IMR-90 (cell line): Measurements from ENCODE around the gene PRDM2. TPM values are rescaled to one million over a fixed set of nuclear protein-coding genes. Genes with fewer than 3 reads are reported as not detected.

Experiments
- ATAC-seq: fragments of 200-7000 bp; cut with Tn5 transposase; 2 replicates; pipeline ENCODE4 v1.9.1; 2020; ENCODE audit warnings: low read depth, mild to moderate bottlenecking, moderate library complexity
- BruUV-seq: library from RNA; stranded (reverse); fragments of 400-500 nt; replicated peaks from 2 replicates; lab custom pipeline; 2021; lab: Mats Ljungman, UMichigan
- CTCF ChIA-PET: fragments of 300-600 bp; formaldehyde crosslinking; extraction: SDS; loops from one replicate; lab custom pipeline; 2021; ENCODE audit warnings: antibody characterized with exemption; lab: Yijun Ruan, JAX
- POLR2A ChIA-PET: fragments of 300-600 bp; sonication (Branson Sonifier 250); formaldehyde crosslinking; loops from one replicate; lab custom pipeline; 2022; ENCODE audit warnings: antibody characterized with exemption; ENCODE audit not compliant: unreplicated experiment; lab: Charles Lee
- DNase-seq: peaks from one replicate; pipeline ENCODE4 v3.0.0; 2013
- H2AFZ ChIP-seq: replicated peaks from 2 replicates; pipeline ENCODE3; 2013; ENCODE audit warnings: low read length, mild to moderate bottlenecking; ENCODE audit not compliant: poor library complexity
- H2AK5ac ChIP-seq: 2 replicates; pipeline ENCODE4 v1.6.1; 2013; ENCODE audit warnings: low read depth, low read length, inconsistent platforms
- H2AK9ac ChIP-seq: replicated peaks from 2 replicates; pipeline ENCODE3; 2013; ENCODE audit warnings: mild to moderate bottlenecking, low read depth, low read length, moderate library complexity; ENCODE audit not compliant: poor library complexity
- H2BK120ac ChIP-seq: 2 replicates; pipeline ENCODE4 v1.6.1; 2013; ENCODE audit warnings: low read depth, low read length, inconsistent platforms
- H2BK15ac ChIP-seq: 3 replicates; pipeline ENCODE4 v1.6.1; 2013; ENCODE audit warnings: low read depth, low read length, inconsistent platforms
- H2BK20ac ChIP-seq: 2 replicates; pipeline ENCODE4 v1.6.1; 2013; ENCODE audit warnings: low read depth, mild to moderate bottlenecking, inconsistent platforms, low read length, moderate library complexity
- H2BK5ac ChIP-seq: 2 replicates; pipeline ENCODE4 v1.6.1; 2013; ENCODE audit warnings: mild to moderate bottlenecking, low read depth, low read length, inconsistent platforms; ENCODE audit not compliant: poor library complexity, severe bottlenecking
- H3K14ac ChIP-seq: replicated peaks from 2 replicates; pipeline ENCODE4 v1.6.1; 2013; ENCODE audit warnings: low read depth, low read length, inconsistent platforms
- H3K18ac ChIP-seq: 2 replicates; pipeline ENCODE4 v1.6.1; 2013; ENCODE audit warnings: low read depth, low read length, control low read depth
- H3K23ac ChIP-seq: 2 replicates; pipeline ENCODE4 v1.6.1; 2013; ENCODE audit warnings: low read depth, low read length, inconsistent platforms
- H3K27ac ChIP-seq: 2 replicates; pipeline ENCODE4 v1.5.1; 2013; ENCODE audit warnings: mild to moderate bottlenecking, control low read depth, low read length; ENCODE audit not compliant: insufficient read depth
- H3K27me3 ChIP-seq: 2 replicates; pipeline ENCODE4 v1.6.1; 2013; ENCODE audit warnings: low read length; ENCODE audit not compliant: control insufficient read depth, insufficient read depth
- H3K36me3 ChIP-seq: 2 replicates; pipeline ENCODE4 v1.6.1; 2013; ENCODE audit warnings: low read length, mixed read lengths; ENCODE audit not compliant: control insufficient read depth, insufficient read depth
- H3K4ac ChIP-seq: 2 replicates; pipeline ENCODE4 v1.6.1; 2013; ENCODE audit warnings: low read depth, low read length, inconsistent platforms
- H3K4me1 ChIP-seq: 2 replicates; pipeline ENCODE4 v1.6.1; 2013; ENCODE audit warnings: low read length, mixed read lengths; ENCODE audit not compliant: control insufficient read depth, insufficient read depth
- H3K4me2 ChIP-seq: 2 replicates; pipeline ENCODE4 v1.6.1; 2013; ENCODE audit warnings: low read depth, mild to moderate bottlenecking, control low read depth, low read length, moderate library complexity
- H3K4me3 ChIP-seq: 2 replicates; pipeline ENCODE4 v1.5.1; 2013; ENCODE audit warnings: low read depth, mild to moderate bottlenecking, control low read depth, low read length, moderate library complexity; ENCODE audit not compliant: insufficient read depth
- H3K56ac ChIP-seq: 2 replicates; pipeline ENCODE4 v1.6.1; 2013; ENCODE audit warnings: low read length, inconsistent platforms; ENCODE audit not compliant: insufficient read depth; ENCODE audit errors: extremely low read depth
- H3K79me1 ChIP-seq, 2 experiments: 2 replicates each; pipeline ENCODE4 v1.6.1; 2013; ENCODE audit warnings: low read length in 2 of 2, inconsistent platforms in 1 of 2, low read depth in 1 of 2
- H3K9ac ChIP-seq: 2 replicates; pipeline ENCODE4 v1.6.1; 2013; ENCODE audit warnings: low read depth, low read length, control low read depth
- H3K9me1 ChIP-seq: 2 replicates; pipeline ENCODE4 v1.6.1; 2013; ENCODE audit warnings: low read length, inconsistent platforms; ENCODE audit not compliant: insufficient read depth
- H3K9me3 ChIP-seq: 2 replicates; pipeline ENCODE4 v1.6.1; 2013; ENCODE audit warnings: low read length; ENCODE audit not compliant: control insufficient read depth, insufficient read depth
- H4K20me1 ChIP-seq: 2 replicates; pipeline ENCODE4 v1.6.1; 2013; ENCODE audit warnings: low read length, inconsistent platforms; ENCODE audit not compliant: insufficient read depth
- H4K5ac ChIP-seq: 2 replicates; pipeline ENCODE4 v1.6.1; 2013; ENCODE audit warnings: mild to moderate bottlenecking, low read depth, low read length, control low read depth
- H4K8ac ChIP-seq, 2 experiments: 2 replicates each; pipeline ENCODE4 v1.6.1; 2013; ENCODE audit warnings: low read depth in 2 of 2, low read length in 2 of 2, control low read depth in 1 of 2, inconsistent platforms in 1 of 2
- H4K91ac ChIP-seq: 2 replicates; pipeline ENCODE4 v1.6.1; 2013; ENCODE audit warnings: low read depth, low read length, inconsistent platforms; ENCODE audit not compliant: insufficient read depth
- BHLHE40 ChIP-seq: fragments of 150-350 bp; IDR thresholded peaks from 2 replicates; pipeline ENCODE4 v1.6.1; 2016; ENCODE audit warnings: mild to moderate bottlenecking, low read depth, low read length
- CEBPB ChIP-seq: IDR thresholded peaks from 2 replicates; pipeline ENCODE4 v1.6.1; 2012; ENCODE audit warnings: low read depth, low read length, improper control_type of control experiment
- CHD1 ChIP-seq: IDR thresholded peaks from 2 replicates; pipeline ENCODE4 v1.6.1; 2012; ENCODE audit warnings: low read depth, low read length, improper control_type of control experiment
- FOS ChIP-seq: fragments of 150-350 bp; IDR thresholded peaks from 2 replicates; pipeline ENCODE4 v1.6.1; 2016; ENCODE audit warnings: low read depth, low read length
- MAFK ChIP-seq: IDR thresholded peaks from 2 replicates; pipeline ENCODE4 v1.6.1; 2012; ENCODE audit warnings: low read depth, low read length, improper control_type of control experiment
- MAZ ChIP-seq: IDR thresholded peaks from 2 replicates; pipeline ENCODE4 v1.6.1; 2012; ENCODE audit warnings: low read depth, mild to moderate bottlenecking, low read length, improper control_type of control experiment, moderate library complexity, borderline replicate concordance
- MXI1 ChIP-seq: IDR thresholded peaks from 2 replicates; pipeline ENCODE4 v1.6.1; 2012; ENCODE audit warnings: low read depth, mild to moderate bottlenecking, low read length, moderate library complexity, borderline replicate concordance
- NFE2L2 ChIP-seq: fragments of 150-350 bp; IDR thresholded peaks from 2 replicates; pipeline ENCODE4 v1.6.1; 2016; ENCODE audit warnings: low read depth, mild to moderate bottlenecking, low read length
- POLR2A ChIP-seq: IDR thresholded peaks from 2 replicates; pipeline ENCODE4 v1.6.1; 2012; ENCODE audit warnings: mild to moderate bottlenecking, low read depth, low read length
- RAD21 ChIP-seq: IDR thresholded peaks from 2 replicates; pipeline ENCODE4 v1.6.1; 2012; ENCODE audit warnings: low read length, improper control_type of control experiment
- RCOR1 ChIP-seq: IDR thresholded peaks from 2 replicates; pipeline ENCODE4 v1.6.1; 2012; ENCODE audit warnings: mild to moderate bottlenecking, low read length, improper control_type of control experiment; ENCODE audit not compliant: insufficient replicate concordance
- RFX5 ChIP-seq: IDR thresholded peaks from 2 replicates; pipeline ENCODE4 v1.8.0; 2012; ENCODE audit warnings: low read depth, mild to moderate bottlenecking, low read length, moderate library complexity
- SMC3 ChIP-seq: fragments of 150-350 bp; IDR thresholded peaks from 2 replicates; pipeline ENCODE4 v1.6.1; 2016; ENCODE audit warnings: low read depth, mild to moderate bottlenecking, antibody characterized with exemption, low read length, moderate library complexity
- USF2 ChIP-seq: fragments of 150-350 bp; IDR thresholded peaks from 2 replicates; pipeline ENCODE4 v1.6.1; 2017; ENCODE audit warnings: mild to moderate bottlenecking, antibody characterized with exemption, low read length, low read depth
- WGBS, 2 experiments: methylation state at CpG; one replicate each; pipeline versions ENCODE4 v1.1.5 to v1.1.7; 2013; ENCODE audit warnings: missing lambda C conversion rate in 2 of 2; ENCODE audit not compliant: insufficient read length in 1 of 2; ENCODE audit errors: extremely low coverage in 2 of 2; 5-methylcytosine and 5-hydroxymethylcytosine counted together
- dilution Hi-C: fragments of 300-500 bp; cut with HindIII; formaldehyde crosslinking; loops from one replicate; pipeline ENCODE4 v1.14.3; 2018; ENCODE audit warnings: low sequenced_read_pairs; ENCODE audit not compliant: unreplicated experiment
- in situ Hi-C: fragments of 300-500 bp; cut with MboI; formaldehyde crosslinking; loops from 3 replicates; pipeline ENCODE4 v1.14.3; 2019; ENCODE audit warnings: low sequenced_read_pairs, inconsistent platforms, mixed read lengths
- intact Hi-C: fragments of 100-400 bp; cut with micrococcal nuclease; formaldehyde crosslinking; loops from 2 replicates; pipeline ENCODE4 v1.10.0; 2022
- polyA plus RNA-seq, 3 experiments: library from polyadenylated mRNA; depleted of rRNA; stranded (reverse); fragments of >200 nt; gene quantifications; 2 replicates each; pipeline ENCODE4 v1.2.3, GENCODE V29; 2012; ENCODE audit warnings: low replicate concordance in 1 of 3
- total RNA-seq: library from RNA; depleted of rRNA; stranded (reverse); fragments of >200 nt; gene quantifications from 2 replicates; pipeline ENCODE4 v1.2.3, GENCODE V29; 2012
- TF ChIP-seq, protein P1 (sequence below): conservative IDR thresholded peaks from 2 replicates; pipeline ENCODE4 v1.5.1; 2012; ENCODE audit warnings: mild to moderate bottlenecking, low read depth, low read length, improper control_type of control experiment
- TF ChIP-seq, protein P2 (sequence below): fragments of 150-350 bp; IDR thresholded peaks from 2 replicates; pipeline ENCODE4 v1.6.1; 2016; ENCODE audit warnings: low read depth, mild to moderate bottlenecking, low read length, moderate library complexity, borderline replicate concordance

Gene PRDM2
- total and polyA plus RNA-seq, 2 of the 4 experiments (the other 2 are of a cell fraction) = 3.4 to 8.9 TPM

GRCh38 chr1:13771745-13772144 lies 71.8 kb downstream of the PRDM2 start:
- H3K56ac ChIP-seq = no peak overlapping the region
- H2BK120ac ChIP-seq = no peak overlapping the region
- peaks cover 5% of the 10 kb centered on the region; the same call in 1 of the 2 replicates for H3K4me1 ChIP-seq
- DNase-seq = no peak
- no peak overlapping the region for H3K14ac ChIP-seq
- BruUV-seq = no TSS peak
- no peak overlapping the region for H3K23ac ChIP-seq
- ChIA-PET POLR2A (no interaction called here), CTCF (interaction anchor here (1.1 kb wide), 1 partner anchor 36 kb away, joined by 3 read pairs; no protein-coding TSS in a partner anchor)
- H4K8ac ChIP-seq = no peak overlapping the region
- H2BK20ac ChIP-seq = no peak overlapping the region
- H3K4ac ChIP-seq = no peak overlapping the region
- in situ Hi-C loops = loop anchor here (25.0 kb wide), 1 partner anchor 1166 kb away; no protein-coding TSS in a partner anchor
- H2AK9ac ChIP-seq = no peak overlapping the region
- intact Hi-C loops = no loop called here
- H3K4me2 ChIP-seq = peak overlapping the region; percentile 44; the same call in 1 of the 2 replicates
- H3K9me1 ChIP-seq = peaks cover 10% of the 10 kb centered on the region; the same call in 1 of the 2 replicates
- no peak overlapping the region for H2BK5ac ChIP-seq
- dilution Hi-C loops = no loop called here
- TF ChIP-seq NFE2L2 = no peak
- TF ChIP-seq USF2 = no peak
- TF ChIP-seq SMC3 = no peak
- no peak for TF ChIP-seq RAD21
- TF ChIP-seq FOS = no peak
- no peak for TF ChIP-seq CEBPB
- TF ChIP-seq, protein P1, sequence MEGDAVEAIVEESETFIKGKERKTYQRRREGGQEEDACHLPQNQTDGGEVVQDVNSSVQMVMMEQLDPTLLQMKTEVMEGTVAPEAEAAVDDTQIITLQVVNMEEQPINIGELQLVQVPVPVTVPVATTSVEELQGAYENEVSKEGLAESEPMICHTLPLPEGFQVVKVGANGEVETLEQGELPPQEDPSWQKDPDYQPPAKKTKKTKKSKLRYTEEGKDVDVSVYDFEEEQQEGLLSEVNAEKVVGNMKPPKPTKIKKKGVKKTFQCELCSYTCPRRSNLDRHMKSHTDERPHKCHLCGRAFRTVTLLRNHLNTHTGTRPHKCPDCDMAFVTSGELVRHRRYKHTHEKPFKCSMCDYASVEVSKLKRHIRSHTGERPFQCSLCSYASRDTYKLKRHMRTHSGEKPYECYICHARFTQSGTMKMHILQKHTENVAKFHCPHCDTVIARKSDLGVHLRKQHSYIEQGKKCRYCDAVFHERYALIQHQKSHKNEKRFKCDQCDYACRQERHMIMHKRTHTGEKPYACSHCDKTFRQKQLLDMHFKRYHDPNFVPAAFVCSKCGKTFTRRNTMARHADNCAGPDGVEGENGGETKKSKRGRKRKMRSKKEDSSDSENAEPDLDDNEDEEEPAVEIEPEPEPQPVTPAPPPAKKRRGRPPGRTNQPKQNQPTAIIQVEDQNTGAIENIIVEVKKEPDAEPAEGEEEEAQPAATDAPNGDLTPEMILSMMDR = no peak
- no peak for TF ChIP-seq POLR2A
- no peak for TF ChIP-seq MXI1
- no peak for TF ChIP-seq BHLHE40
- no peak for TF ChIP-seq RCOR1
- TF ChIP-seq, protein P2, sequence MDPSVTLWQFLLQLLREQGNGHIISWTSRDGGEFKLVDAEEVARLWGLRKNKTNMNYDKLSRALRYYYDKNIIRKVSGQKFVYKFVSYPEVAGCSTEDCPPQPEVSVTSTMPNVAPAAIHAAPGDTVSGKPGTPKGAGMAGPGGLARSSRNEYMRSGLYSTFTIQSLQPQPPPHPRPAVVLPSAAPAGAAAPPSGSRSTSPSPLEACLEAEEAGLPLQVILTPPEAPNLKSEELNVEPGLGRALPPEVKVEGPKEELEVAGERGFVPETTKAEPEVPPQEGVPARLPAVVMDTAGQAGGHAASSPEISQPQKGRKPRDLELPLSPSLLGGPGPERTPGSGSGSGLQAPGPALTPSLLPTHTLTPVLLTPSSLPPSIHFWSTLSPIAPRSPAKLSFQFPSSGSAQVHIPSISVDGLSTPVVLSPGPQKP = no peak
- TF ChIP-seq MAZ = no peak
- no peak for TF ChIP-seq CHD1
- no peak for TF ChIP-seq MAFK
- TF ChIP-seq RFX5 = no peak
- no peaks in the 10 kb centered on the region for H3K27me3 ChIP-seq
- no peak overlapping the region for H2AFZ ChIP-seq
- no peaks in the 10 kb centered on the region for H3K9me3 ChIP-seq
- H2AK5ac ChIP-seq = no peak overlapping the region
- H3K79me1 ChIP-seq = peaks cover 38 to 66% of the 10 kb centered on the region in 2 experiments
- H3K4me3 ChIP-seq = no peak overlapping the region
- no peak overlapping the region for H3K18ac ChIP-seq
- no peak overlapping the region for H4K91ac ChIP-seq
- 45% methylated on average over 2 of the region's 5 CpGs; no CpG with 5 or more reads in 1 of the 2 experiments for WGBS, 2 experiments
- H2BK15ac ChIP-seq = no peak overlapping the region
- H4K5ac ChIP-seq = no peak overlapping the region
- H3K9ac ChIP-seq = no peak overlapping the region
- H3K27ac ChIP-seq = no peak overlapping the region
- ATAC-seq = no peak
- H3K36me3 ChIP-seq = peaks cover 26% of the 10 kb centered on the region
- H4K20me1 ChIP-seq = peaks cover 36% of the 10 kb centered on the region
